SK-N-SH (cell line): Measurements from ENCODE around the gene ASCL2. TPM values are rescaled to one million over a fixed set of nuclear protein-coding genes. Genes with fewer than 3 reads are reported as not detected.

Experiments used
- CTCF ChIA-PET: fragments of 300-600, 350-600 bp; formaldehyde crosslinking; extraction: SDS; loops from one replicate; lab custom pipeline; 2021; lab: Yijun Ruan, JAX
- POLR2A ChIA-PET: fragments of 350-600 bp; sonication (Branson Sonifier 250); formaldehyde crosslinking; extraction: SDS; loops from one replicate; lab custom pipeline; 2020; ENCODE audit warnings: antibody characterized with exemption, inconsistent platforms; lab: Yijun Ruan, JAX
- DNase-seq: peaks from one replicate; pipeline ENCODE4 v3.0.0; 2012
- H2AFZ ChIP-seq: fragments of 200-600 bp; sonication (generic); 2 replicates; pipeline ENCODE4 v1.8.1; 2016; ENCODE audit warnings: antibody characterized with exemption, mild to moderate bottlenecking, low read depth
- H3F3A ChIP-seq: fragments of 200-600 bp; sonication (generic); replicated peaks from 2 replicates; pipeline ENCODE3; 2016; ENCODE audit warnings: antibody characterized with exemption, mild to moderate bottlenecking; ENCODE audit not compliant: insufficient read depth
- H3K27ac ChIP-seq, 2 experiments: fragments of 200-500 bp in 1 of 2; fragments of 200-600 bp in 1 of 2; sonication (Bioruptor generic) in 1 of 2; sonication (generic), shearing (Covaris generic) in 1 of 2; 2 replicates each; pipeline versions ENCODE4 v1.5.1 to v1.6.1; 2014 to 2016; ENCODE audit warnings: low read depth in 2 of 2, inconsistent platforms in 1 of 2, low read length in 1 of 2, mild to moderate bottlenecking in 1 of 2, mixed read lengths in 1 of 2
- H3K27me3 ChIP-seq: fragments of 200-600 bp; sonication (generic), shearing (Covaris generic); 2 replicates; pipeline ENCODE4 v1.6.1; 2016; ENCODE audit warnings: mixed run types; ENCODE audit not compliant: insufficient read depth
- H3K36me3 ChIP-seq, 2 experiments: fragments of 200-500 bp in 1 of 2; fragments of 200-600 bp in 1 of 2; sonication (Bioruptor generic) in 1 of 2; sonication (generic) in 1 of 2; replicated peaks in 1 of 2; 2 replicates each; pipeline versions ENCODE3 to v1.5.1; 2014 to 2016; ENCODE audit warnings: low read length in 1 of 2, mild to moderate bottlenecking in 1 of 2; ENCODE audit not compliant: insufficient read depth in 2 of 2, control insufficient read depth in 1 of 2
- H3K4me1 ChIP-seq, 2 experiments: fragments of 200-500 bp in 1 of 2; fragments of 200-600 bp in 1 of 2; sonication (Bioruptor generic) in 1 of 2; sonication (generic), shearing (Covaris generic) in 1 of 2; 2 replicates each; pipeline versions ENCODE4 v1.5.1 to v1.6.1; 2014 to 2016; ENCODE audit warnings: low read depth in 1 of 2, low read length in 1 of 2, mixed run types in 1 of 2; ENCODE audit not compliant: insufficient read depth in 2 of 2, control insufficient read depth in 1 of 2
- H3K4me2 ChIP-seq: fragments of 200-600 bp; sonication (generic), shearing (Covaris generic); 2 replicates; pipeline ENCODE4 v1.6.1; 2017; ENCODE audit warnings: mixed run types
- H3K4me3 ChIP-seq, 2 experiments: fragments of 200-500 bp in 1 of 2; fragments of 200-600 bp in 1 of 2; sonication (Bioruptor generic) in 1 of 2; sonication (generic), shearing (Covaris generic) in 1 of 2; 2 replicates each; pipeline versions ENCODE4 v1.5.1 to v1.8.1; 2014 to 2016; ENCODE audit warnings: low read depth in 2 of 2, inconsistent platforms in 1 of 2, low read length in 1 of 2, mild to moderate bottlenecking in 1 of 2, mixed read lengths in 1 of 2, moderate library complexity in 1 of 2
- H3K79me2 ChIP-seq: fragments of 200-600 bp; sonication (generic); 2 replicates; pipeline ENCODE4 v1.8.1; 2017; ENCODE audit warnings: mild to moderate bottlenecking; ENCODE audit not compliant: insufficient read depth
- H3K9ac ChIP-seq: fragments of 200-600 bp; sonication (generic); 2 replicates; pipeline ENCODE4 v1.6.1; 2017; ENCODE audit warnings: mixed run types
- H3K9me2 ChIP-seq: fragments of 200-600 bp; sonication (generic); 2 replicates; pipeline ENCODE4 v1.6.1; 2017; ENCODE audit warnings: mixed run types
- H3K9me3 ChIP-seq: fragments of 200-600 bp; sonication (generic); 2 replicates; pipeline ENCODE4 v1.6.1; 2017; ENCODE audit warnings: mixed run types, mild to moderate bottlenecking, moderate library complexity
- H4K20me1 ChIP-seq: fragments of 200-600 bp; sonication (generic); 2 replicates; pipeline ENCODE4 v1.6.1; 2017; ENCODE audit warnings: mild to moderate bottlenecking, mixed run types; ENCODE audit not compliant: insufficient read depth
- ELF1 ChIP-seq: IDR thresholded peaks from 2 replicates; pipeline ENCODE4 v1.4.0; 2012
- EP300 ChIP-seq, 2 experiments: IDR thresholded peaks; 2 replicates each; pipeline versions ENCODE4 v1.4.0 to v1.6.1; 2012; ENCODE audit warnings: borderline replicate concordance in 1 of 2, low read depth in 1 of 2, low read length in 1 of 2
- EZH2phosphoT487 ChIP-seq: fragments of 200-600 bp; sonication (generic); IDR thresholded peaks from 2 replicates; pipeline ENCODE4 v1.6.1; 2017; ENCODE audit warnings: low read depth, mixed run types, mild to moderate bottlenecking, antibody characterized with exemption, moderate library complexity, borderline replicate concordance
- FOSL2 ChIP-seq: IDR thresholded peaks from 2 replicates; pipeline ENCODE4 v1.4.0; 2012; ENCODE audit warnings: low read depth, mild to moderate bottlenecking, moderate library complexity, borderline replicate concordance
- FOXJ3 ChIP-seq: sonication (generic); formaldehyde crosslinking; IDR thresholded peaks from 2 replicates; pipeline ENCODE4 v1.5.1; 2020; ENCODE audit warnings: mild to moderate bottlenecking, missing genetic modification reagents
- GABPA ChIP-seq: IDR thresholded peaks from 2 replicates; pipeline ENCODE4 v1.4.0; 2012; ENCODE audit warnings: low read depth, mild to moderate bottlenecking
- GATA2 ChIP-seq: sonication (generic); formaldehyde crosslinking; IDR thresholded peaks from 2 replicates; pipeline ENCODE4 v1.5.0; 2020; ENCODE audit warnings: mild to moderate bottlenecking, missing genetic modification reagents
- JUND ChIP-seq: IDR thresholded peaks from 2 replicates; pipeline ENCODE4 v1.4.0; 2012
- NRF1 ChIP-seq: IDR thresholded peaks from 2 replicates; pipeline ENCODE4 v1.6.1; 2012; ENCODE audit warnings: low read depth, mild to moderate bottlenecking, low read length
- POLR2AphosphoS5 ChIP-seq: IDR thresholded peaks from 2 replicates; pipeline ENCODE4 v1.6.1; 2012; ENCODE audit warnings: low read depth, low read length
- RFX5 ChIP-seq: IDR thresholded peaks from 2 replicates; pipeline ENCODE4 v1.6.1; 2012; ENCODE audit warnings: mild to moderate bottlenecking, improper control_type of control experiment, low read length
- SMC3 ChIP-seq: IDR thresholded peaks from 2 replicates; pipeline ENCODE4 v1.6.1; 2012; ENCODE audit warnings: low read depth, low read length, improper control_type of control experiment
- TAF1 ChIP-seq: IDR thresholded peaks from 2 replicates; pipeline ENCODE4 v1.6.1; 2012; ENCODE audit warnings: low read depth, mild to moderate bottlenecking, low read length, moderate library complexity, borderline replicate concordance
- TEAD4 ChIP-seq: IDR thresholded peaks from 2 replicates; pipeline ENCODE4 v1.4.0; 2012; ENCODE audit warnings: mild to moderate bottlenecking, borderline replicate concordance; ENCODE audit not compliant: insufficient read depth
- YY1 ChIP-seq: IDR thresholded peaks from 2 replicates; pipeline ENCODE4 v1.4.0; 2012; ENCODE audit warnings: low read depth, mild to moderate bottlenecking
- WGBS: methylation state at CpG from one replicate; pipeline ENCODE4 v1.1.6; 2017; ENCODE audit warnings: low lambda C conversion rate; 5-methylcytosine and 5-hydroxymethylcytosine counted together
- polyA plus RNA-seq, 3 experiments: library from polyadenylated mRNA; depleted of rRNA; stranded (reverse); fragments of >200 nt; gene quantifications; 2 replicates each; pipeline ENCODE4 v1.2.3, GENCODE V29; 2012
- TF ChIP-seq, protein P1 (sequence below): IDR thresholded peaks from 2 replicates; pipeline ENCODE4 v1.4.0; 2012; ENCODE audit warnings: low read depth
- TF ChIP-seq, protein P2 (sequence below): IDR thresholded peaks from 2 replicates; pipeline ENCODE4 v1.4.0; 2012; ENCODE audit warnings: low read depth, borderline replicate concordance

The ASCL2 gene
- polyA plus RNA-seq, 1 of the 3 experiments (the other 2 are of a cell fraction): not detected

- ChIA-PET POLR2A (interaction anchor here (0.6 kb wide), 1 partner anchor 352 kb away, joined by 3 read pairs; no protein-coding TSS in a partner anchor), CTCF (interaction anchor here (1.1 to 13.9 kb wide), 3 partner anchors 12 to 128 kb away, joined by 3 to 318 read pairs (median 7); partner anchors contain the start of gene TSSC4)
- WGBS: 82% methylated on average over 23 of the region's 27 CpGs
- TF ChIP-seq, protein P1, sequence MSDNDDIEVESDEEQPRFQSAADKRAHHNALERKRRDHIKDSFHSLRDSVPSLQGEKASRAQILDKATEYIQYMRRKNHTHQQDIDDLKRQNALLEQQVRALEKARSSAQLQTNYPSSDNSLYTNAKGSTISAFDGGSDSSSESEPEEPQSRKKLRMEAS: no peak
- TF ChIP-seq POLR2AphosphoS5 (no peak), EZH2phosphoT487 (no peak), JUND (no peak), YY1 (no peak)
- TF ChIP-seq, protein P2, sequence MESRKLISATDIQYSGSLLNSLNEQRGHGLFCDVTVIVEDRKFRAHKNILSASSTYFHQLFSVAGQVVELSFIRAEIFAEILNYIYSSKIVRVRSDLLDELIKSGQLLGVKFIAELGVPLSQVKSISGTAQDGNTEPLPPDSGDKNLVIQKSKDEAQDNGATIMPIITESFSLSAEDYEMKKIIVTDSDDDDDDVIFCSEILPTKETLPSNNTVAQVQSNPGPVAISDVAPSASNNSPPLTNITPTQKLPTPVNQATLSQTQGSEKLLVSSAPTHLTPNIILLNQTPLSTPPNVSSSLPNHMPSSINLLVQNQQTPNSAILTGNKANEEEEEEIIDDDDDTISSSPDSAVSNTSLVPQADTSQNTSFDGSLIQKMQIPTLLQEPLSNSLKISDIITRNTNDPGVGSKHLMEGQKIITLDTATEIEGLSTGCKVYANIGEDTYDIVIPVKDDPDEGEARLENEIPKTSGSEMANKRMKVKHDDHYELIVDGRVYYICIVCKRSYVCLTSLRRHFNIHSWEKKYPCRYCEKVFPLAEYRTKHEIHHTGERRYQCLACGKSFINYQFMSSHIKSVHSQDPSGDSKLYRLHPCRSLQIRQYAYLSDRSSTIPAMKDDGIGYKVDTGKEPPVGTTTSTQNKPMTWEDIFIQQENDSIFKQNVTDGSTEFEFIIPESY: no peak
- Histone ChIP-seq H3K9me3 (no peaks in the 10 kb centered on the region), H3F3A (no peaks in the 10 kb centered on the region), H3K27ac (no peak overlapping the region), H3K4me3 (no peak overlapping the region), H3K9me2 (no peaks in the 10 kb centered on the region), H3K4me1 (no peaks in the 10 kb centered on the region), H3K9ac (no peak overlapping the region), H3K4me2 (no peak overlapping the region), H3K79me2 (no peaks in the 10 kb centered on the region), H3K27me3 (no peaks in the 10 kb centered on the region), H3K36me3 (no peaks in the 10 kb centered on the region), H2AFZ (no peak overlapping the region), H4K20me1 (no peaks in the 10 kb centered on the region)
- DNase-seq: no peak
Measured at GRCh38 chr11:2293984-2294925, 23.9 kb upstream of the ASCL2 start.

DNA sequence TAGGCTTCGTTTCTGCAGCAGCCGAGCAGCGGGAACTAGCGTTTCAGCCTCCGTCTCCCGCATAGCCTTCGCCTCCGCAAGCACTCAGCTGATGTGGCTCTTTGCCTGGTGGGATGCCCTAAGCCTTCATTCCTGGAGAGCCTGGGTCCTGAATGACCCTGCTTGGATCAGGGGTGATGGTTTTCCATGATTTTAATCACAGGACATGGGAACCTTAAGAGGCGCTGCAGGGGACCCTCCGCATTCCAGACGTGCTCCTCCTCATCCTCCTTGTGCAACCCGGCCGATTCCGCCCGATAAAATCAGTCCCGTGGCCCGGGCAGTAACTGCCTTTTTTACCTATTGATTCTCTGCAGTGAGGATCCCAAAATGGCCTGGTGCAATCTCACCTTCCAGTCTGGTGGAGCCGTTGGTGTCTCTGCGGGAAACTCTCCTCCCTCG, 23.2 kb upstream of the ASCL2 start:
- POLR2A ChIA-PET: interaction anchor here (0.6 kb wide), 1 partner anchor 352 kb away, joined by 3 read pairs; no protein-coding TSS in a partner anchor
- Histone ChIP-seq H3K27me3 (no peaks in the 10 kb centered on the region), H3K4me2 (no peak overlapping the region), H2AFZ (no peak overlapping the region), H3K27ac (no peak overlapping the region), H3F3A (no peaks in the 10 kb centered on the region), H3K9ac (no peak overlapping the region), H3K4me3 (no peak overlapping the region), H3K36me3 (no peaks in the 10 kb centered on the region), H3K79me2 (no peaks in the 10 kb centered on the region), H3K4me1 (no peaks in the 10 kb centered on the region), H3K9me3 (no peaks in the 10 kb centered on the region), H4K20me1 (no peaks in the 10 kb centered on the region), H3K9me2 (no peaks in the 10 kb centered on the region)
- TF ChIP-seq EZH2phosphoT487 (no peak), GATA2 (CRISPR knock-in tag) (no peak), NRF1 (no peak), RFX5 (no peak), TAF1 (no peak), TEAD4 (no peak), FOXJ3 (no peak), ELF1 (no peak), FOSL2 (no peak), EP300 (IDR thresholded peaks at IDR 0.05; ENCODE audit: borderline replicate concordance in 1 of 2, low read depth in 1 of 2, low read length in 1 of 2) (no peak), YY1 (no peak), SMC3 (no peak), GABPA (no peak)
- 78% methylated on average over 20 of the region's 20 CpGs for WGBS
- CTCF ChIA-PET: interaction anchor here (1.0 to 1.5 kb wide), 2 partner anchors 11 to 106 kb away, joined by 3 to 7 read pairs; partner anchors contain the start of gene TSSC4
- DNase-seq: no peak
